Activated effector memory CD4-positive, alpha-beta T cell treated with anti-CD3 and anti-CD28 coated beads, Interleukin-2, amount 50 U/mL, for 16 hours (primary cell): ENCODE measurements around the gene TMEM178A.
"Not testable (repeated sequence)": the region's sequence is repeated elsewhere in the genome, so short reads cannot be mapped to it uniquely, and the experiment has no call there.

ENCODE experiments used
- DNase-seq: peaks from one replicate; pipeline ENCODE4 v3.0.0-alpha.2; 2020

TMEM178A gene

GRCh38 chr2:39649511-39649910, 16.2 kb upstream of the TMEM178A start:
- no peak for DNase-seq

- DNase-seq = no peak
Observed at GRCh38 chr2:39650468-39650867, 15.2 kb upstream of the TMEM178A start.

DNA sequence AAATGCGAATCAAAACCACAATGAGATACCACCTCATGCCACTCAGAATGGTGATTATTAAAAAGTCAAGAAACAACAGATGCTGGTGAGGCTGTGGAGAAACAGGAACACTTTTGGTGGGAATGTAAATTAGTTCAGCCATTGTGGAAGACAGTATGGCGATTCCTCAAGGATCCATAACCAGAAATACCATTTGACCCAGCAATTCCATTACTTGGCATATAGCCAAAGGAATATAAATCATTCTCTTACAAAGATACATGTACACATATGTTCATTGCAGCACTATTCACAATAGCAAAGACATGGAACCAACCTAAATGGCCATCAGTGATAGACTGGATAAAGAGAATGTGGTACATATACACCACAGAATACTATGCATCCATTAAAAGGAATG, 9.5 kb upstream of the TMEM178A start:
- not testable (repeated sequence) for DNase-seq

GRCh38 chr2:39657287-39657937, 8.3 kb upstream of the TMEM178A start:
- DNase-seq = no peak

DNA sequence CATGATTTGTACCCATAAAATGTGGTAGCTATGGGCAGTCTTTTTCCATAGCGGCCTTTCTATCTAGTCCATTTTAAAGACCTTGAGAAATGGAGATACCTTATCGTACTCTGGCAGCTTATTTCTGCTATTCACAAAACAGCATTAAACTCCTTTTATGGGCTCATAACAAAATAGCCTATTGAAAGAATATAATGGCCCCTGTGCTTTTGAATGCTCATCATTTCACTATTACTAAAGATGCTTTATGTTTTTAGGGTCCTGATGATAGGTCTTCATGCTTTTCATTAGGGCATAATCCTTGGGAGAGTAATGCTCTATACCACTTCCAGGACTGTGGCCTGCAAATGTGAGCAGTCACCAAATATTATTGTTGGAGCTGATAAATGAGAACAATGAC, 7.3 kb upstream of the TMEM178A start:
- no peak for DNase-seq

GRCh38 chr2:39659765-39660611, 5.7 kb upstream of the TMEM178A start:
- no peak for DNase-seq

GRCh38 chr2:39660612-39661236, 5.0 kb upstream of the TMEM178A start:
- no peak for DNase-seq

DNA sequence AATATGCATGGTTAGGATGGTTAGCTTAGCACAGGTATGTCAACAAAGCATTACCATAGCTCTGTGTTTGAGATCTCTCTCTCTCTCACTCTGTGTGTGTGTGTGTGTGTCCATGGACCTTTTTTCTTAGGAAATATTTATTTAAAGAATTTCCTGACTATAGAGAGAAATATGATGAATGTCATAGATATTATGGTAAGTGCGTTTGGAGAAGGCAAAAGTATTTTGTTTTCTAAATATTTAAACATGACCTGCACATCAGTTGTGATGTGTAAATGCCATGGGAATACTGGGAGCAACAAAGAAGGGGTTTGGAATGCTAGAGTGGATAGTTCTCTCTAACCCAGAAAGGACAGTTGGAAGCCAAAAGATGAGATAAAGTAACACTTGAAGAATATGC, 3.9 kb upstream of the TMEM178A start:
- DNase-seq = no peak

DNA sequence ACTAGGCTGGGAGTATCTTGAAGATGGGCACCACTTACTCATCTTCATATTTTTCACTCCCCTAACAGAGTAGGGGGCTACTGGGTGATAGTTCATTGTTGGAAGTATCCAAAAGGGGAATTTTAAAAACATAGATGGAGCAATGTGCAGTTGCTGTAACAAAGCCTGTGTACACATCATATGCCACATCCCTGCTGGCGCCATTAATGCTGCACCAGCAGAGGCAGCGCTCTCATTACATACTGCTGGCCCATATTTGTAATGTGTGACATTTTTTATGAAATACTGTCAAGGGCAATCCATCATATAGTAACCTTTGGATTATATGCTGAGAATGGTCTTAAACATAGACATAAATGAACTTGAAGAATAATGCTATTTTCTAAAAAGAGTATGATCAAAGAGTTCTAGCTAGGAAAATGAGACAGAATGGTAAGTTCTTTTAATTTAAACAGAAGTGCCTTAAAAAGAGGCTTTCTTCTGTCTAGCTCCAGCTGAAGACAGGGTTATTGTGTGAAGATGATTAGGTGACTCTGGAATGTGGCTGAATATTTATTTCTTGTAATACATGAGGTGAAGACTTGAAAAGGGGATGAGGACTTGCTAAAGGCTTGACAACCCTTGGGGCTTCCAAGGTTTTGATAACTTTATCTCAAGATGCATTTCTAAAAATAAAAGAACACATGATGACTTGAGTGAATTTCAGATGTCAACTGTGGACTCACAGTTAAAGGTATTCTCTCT, 2.4 kb upstream of the TMEM178A start:
- DNase-seq = no peak

- no peak for DNase-seq
Observed at GRCh38 chr2:39664232-39664887, 1.4 kb upstream of the TMEM178A start.

DNA sequence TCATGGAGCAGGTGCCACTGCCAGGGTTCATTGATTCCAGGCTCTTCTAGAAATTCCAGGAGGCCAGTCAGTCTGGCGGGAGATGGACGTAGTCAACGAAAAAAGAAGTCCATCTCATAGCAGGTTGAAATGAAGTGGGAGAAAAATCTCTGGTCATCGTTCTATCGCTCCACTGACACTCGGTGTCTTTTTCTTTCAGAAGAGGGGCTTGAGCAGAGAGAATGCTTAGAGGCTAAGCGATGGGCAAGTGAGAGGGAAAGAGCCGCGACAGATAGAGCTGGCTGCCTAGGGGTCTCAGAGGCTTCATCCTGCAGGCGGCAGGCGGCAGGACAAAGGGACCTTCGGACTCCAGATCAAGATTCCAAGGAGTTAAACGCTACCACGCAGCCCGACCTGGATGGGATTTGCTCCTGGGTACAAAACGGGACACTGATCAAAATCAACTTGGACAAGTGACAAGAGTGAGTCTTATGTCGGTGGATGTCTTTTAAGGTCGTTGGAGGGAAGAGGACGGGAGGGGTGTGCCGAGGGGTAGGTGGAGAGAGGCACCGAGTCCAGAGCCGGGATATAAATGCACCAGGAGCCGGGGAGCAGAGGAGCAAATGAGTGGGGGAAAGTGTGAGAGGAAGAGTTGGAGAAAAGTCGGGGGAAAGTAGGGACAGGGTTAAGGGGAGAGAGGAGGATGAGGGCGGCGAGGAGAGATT, 677 bp upstream of the TMEM178A start:
- DNase-seq = no peak

- no peak for DNase-seq
Observed at GRCh38 chr2:39666491-39667101, 879 bp downstream of the TMEM178A start.

DNA sequence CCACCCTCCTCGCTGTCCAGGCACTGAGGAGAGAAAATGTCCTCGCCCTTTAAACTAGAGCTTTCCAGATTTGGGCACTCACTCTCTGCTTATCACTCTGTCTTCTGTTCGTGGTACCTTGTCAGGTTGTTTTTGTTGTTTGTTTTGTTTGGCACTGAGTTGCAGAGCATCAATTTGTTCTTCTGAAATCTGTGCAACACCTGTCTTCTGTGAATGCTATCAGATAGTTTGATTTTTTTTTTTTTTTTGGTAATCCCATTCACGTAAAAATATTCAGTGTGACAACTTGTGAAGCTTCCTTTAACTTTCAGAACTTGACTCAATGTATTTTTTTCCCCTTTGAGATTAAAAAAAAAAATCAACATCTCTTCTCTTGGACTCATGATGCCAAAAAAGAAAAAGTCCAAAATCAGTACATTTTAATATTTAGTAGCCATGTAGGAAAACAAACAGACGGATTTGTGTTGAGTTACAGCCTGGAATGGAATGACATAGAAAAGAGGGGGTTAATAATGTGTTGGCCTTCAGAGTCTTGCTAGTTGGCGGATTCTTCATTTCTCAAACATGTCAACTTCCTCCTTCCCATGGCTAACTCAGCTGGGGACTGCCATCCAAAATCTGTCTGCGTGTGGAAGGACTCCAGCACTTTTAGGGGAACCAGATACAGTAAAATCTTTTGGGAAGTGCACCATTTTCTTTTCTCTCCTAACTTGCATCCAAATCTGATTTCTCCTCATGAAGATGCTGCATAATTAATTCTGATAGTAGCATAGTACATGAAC, 1.6 kb downstream of the TMEM178A start:
- DNase-seq = no peak

DNA sequence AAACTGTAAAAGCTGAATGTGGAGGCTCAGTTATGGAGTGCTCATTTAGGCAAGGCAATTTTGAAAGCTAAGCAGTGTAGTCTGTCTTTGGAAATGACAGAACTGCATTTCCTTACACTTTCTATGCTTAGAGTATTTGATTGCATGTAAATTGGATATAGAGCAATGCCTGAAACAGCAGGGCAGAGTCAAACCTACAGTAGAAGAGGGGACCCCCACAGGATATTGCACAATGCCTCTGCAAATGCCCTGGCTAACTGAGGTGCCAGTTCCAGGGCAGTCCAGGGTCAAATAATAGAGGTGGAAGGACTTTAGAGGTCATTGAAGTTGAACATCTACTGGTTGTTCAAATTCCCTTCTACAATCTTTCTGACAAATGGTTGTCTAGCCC, 2.2 kb downstream of the TMEM178A start:
- no peak for DNase-seq

DNA sequence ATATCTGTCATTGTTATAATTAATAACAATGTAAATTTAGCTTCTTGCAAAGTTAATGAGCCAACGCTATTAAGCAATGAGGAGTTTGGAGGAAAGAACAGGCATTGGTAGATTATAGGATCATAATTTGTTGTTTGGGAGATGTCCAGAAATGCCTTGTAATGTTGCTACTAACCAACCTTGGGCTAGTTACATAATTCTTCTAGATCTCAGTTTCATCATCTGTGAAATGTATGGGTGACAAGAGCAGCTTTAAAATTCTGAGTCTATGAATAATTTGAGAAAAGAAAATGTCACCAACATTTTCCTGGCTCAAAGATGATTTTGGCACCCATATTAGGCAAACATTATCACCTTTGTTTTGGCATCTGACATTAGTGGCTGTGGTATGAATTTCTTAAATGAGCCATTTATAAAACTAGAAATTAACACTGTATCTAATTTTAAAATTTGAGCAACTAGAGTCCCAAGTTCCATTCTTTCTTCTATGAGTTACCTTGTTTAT, 2.9 kb downstream of the TMEM178A start:
- DNase-seq = no peak

- DNase-seq = no peak
Observed at GRCh38 chr2:39671604-39672003, 5.9 kb downstream of the TMEM178A start.

DNA sequence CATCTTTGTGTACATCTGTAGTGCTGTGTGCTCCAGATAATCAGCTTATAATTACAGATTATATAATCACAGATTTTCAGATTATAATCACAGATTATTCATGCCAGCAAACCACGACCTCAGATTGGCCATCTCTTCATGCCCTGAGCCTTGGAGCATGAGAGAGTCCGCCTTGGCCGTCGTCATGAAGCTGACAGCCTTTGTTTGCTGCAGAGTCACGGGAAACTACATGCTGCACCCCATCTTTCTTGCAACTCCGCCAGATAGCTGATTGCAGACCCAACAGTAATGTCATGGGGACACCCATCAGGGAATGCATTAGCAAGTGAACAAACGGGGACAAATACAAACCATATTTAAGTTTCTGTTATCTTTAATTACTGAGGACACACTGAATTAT, 7.3 kb downstream of the TMEM178A start:
- DNase-seq = no peak

DNA sequence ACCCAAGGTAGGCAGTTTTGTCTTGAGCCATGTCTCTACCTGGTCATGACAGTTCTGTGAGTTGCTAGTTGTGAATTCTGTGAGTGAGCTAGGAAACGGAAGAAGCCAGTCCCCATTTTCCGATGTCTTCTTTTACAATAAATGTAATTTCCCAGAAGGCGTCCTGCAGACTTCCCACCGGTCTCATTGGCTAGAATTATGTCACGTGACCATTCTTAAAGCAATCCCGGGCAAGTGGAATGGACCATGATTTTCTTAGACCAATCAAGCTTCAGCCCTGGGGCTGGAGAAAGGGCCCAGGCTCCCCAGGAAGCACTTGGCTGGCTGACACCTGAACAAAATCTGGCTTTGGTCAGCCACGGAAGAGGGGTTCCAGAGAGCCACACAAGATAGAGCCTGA, 10.6 kb downstream of the TMEM178A start:
- no peak for DNase-seq

GRCh38 chr2:39678170-39678569, 12.5 kb downstream of the TMEM178A start:
- DNase-seq = no peak

- no peak for DNase-seq
Observed at GRCh38 chr2:39679805-39680204, 14.1 kb downstream of the TMEM178A start.
